ENCODE results near the gene ELMO1. TPM values are rescaled to one million over a fixed set of nuclear protein-coding genes. Genes with fewer than 3 reads are reported as not detected.

The ELMO1 gene
- total RNA-seq, 6 donors from 2014 or later, result 51.4 to 204 (median 73.7) TPM

- H3K4me1 ChIP-seq, result no peaks in the 10 kb centered on the region
- TF ChIP-seq POLR2A (IDR thresholded peaks at IDR 0.05) (no peak), EP300 (IDR thresholded peaks at IDR 0.05) (no peak), CTCF (IDR thresholded peaks at IDR 0.05) (no peak), POLR2AphosphoS5 (IDR thresholded peaks at IDR 0.05) (no peak)
- no peaks in the 10 kb centered on the region for H3K9me3 ChIP-seq
- DNase-seq (no peak), ATAC-seq (ENCODE audit: low FRiP score in 2 of 2) (no peak)
- H3K27me3 ChIP-seq, result no peaks in the 10 kb centered on the region
- 90 to 96% methylated on average over 2 of the region's 2 CpGs for WGBS, 2 donors
- no peak overlapping the region for H3K4me3 ChIP-seq
- peaks cover 0 to 12% (median 2%) of the 10 kb centered on the region in 4 donors for H3K36me3 ChIP-seq
- H3K27ac ChIP-seq, result no peak overlapping the region
These were observed 275.0 kb downstream of the ELMO1 start for GRCh38 chr7:37173670-37174069.

- WGBS, 2 donors, result 74 to 97% methylated on average over 4 to 5 of the region's 5 CpGs
These were observed 286.6 kb downstream of the ELMO1 start for GRCh38 chr7:37162106-37162505.

GRCh38 chr7:37160656-37161055 lies 288.0 kb downstream of the ELMO1 start:
- Histone ChIP-seq H3K27ac (no peak overlapping the region), H3K4me3 (no peak overlapping the region), H3K9me3 (no peaks in the 10 kb centered on the region), H3K4me1 (no peaks in the 10 kb centered on the region), H3K36me3 (no peaks in the 10 kb centered on the region), H3K27me3 (no peaks in the 10 kb centered on the region)
- no peak for ATAC-seq (ENCODE audit: low FRiP score in 2 of 2)
- 83 to 100% methylated on average over 2 of the region's 2 CpGs for WGBS, 2 donors
- TF ChIP-seq CTCF (IDR thresholded peaks at IDR 0.05), result no peak
- no peak for TF ChIP-seq EP300 (IDR thresholded peaks at IDR 0.05)
- no peak for TF ChIP-seq POLR2AphosphoS5 (IDR thresholded peaks at IDR 0.05)
- TF ChIP-seq POLR2A (IDR thresholded peaks at IDR 0.05), result no peak
- DNase-seq, result no peak

More at GRCh38 chr7:37162106-37162505, 286.6 kb downstream of the ELMO1 start:
- DNase-seq (no peak), ATAC-seq (ENCODE audit: low FRiP score in 2 of 2) (no peak)
- Histone ChIP-seq H3K27me3 (no peaks in the 10 kb centered on the region), H3K9me3 (no peaks in the 10 kb centered on the region), H3K27ac (no peak overlapping the region), H3K4me1 (no peaks in the 10 kb centered on the region), H3K36me3 (no peaks in the 10 kb centered on the region), H3K4me3 (no peak overlapping the region)
- TF ChIP-seq POLR2AphosphoS5 (IDR thresholded peaks at IDR 0.05) (no peak), CTCF (IDR thresholded peaks at IDR 0.05) (no peak), EP300 (IDR thresholded peaks at IDR 0.05) (no peak)

- Histone ChIP-seq H3K36me3 (peaks cover 0 to 3% (median 0%) of the 10 kb centered on the region in 4 donors), H3K27me3 (no peaks in the 10 kb centered on the region), H3K9me3 (no peaks in the 10 kb centered on the region), H3K4me1 (no peaks in the 10 kb centered on the region), H3K4me3 (no peak overlapping the region), H3K27ac (no peak overlapping the region)
- DNase-seq (no peak), ATAC-seq (ENCODE audit: low FRiP score in 2 of 2) (no peak)
- TF ChIP-seq POLR2A (IDR thresholded peaks at IDR 0.05) (no peak), EP300 (IDR thresholded peaks at IDR 0.05) (no peak), CTCF (IDR thresholded peaks at IDR 0.05) (no peak), POLR2AphosphoS5 (IDR thresholded peaks at IDR 0.05) (no peak)
- 79% methylated on average over 6 of the region's 6 CpGs; no CpG with 5 or more reads in 1 of the 2 donors for WGBS, 2 donors
These were observed 295.3 kb downstream of the ELMO1 start for GRCh38 chr7:37153376-37153775.

GRCh38 chr7:37151741-37152413 lies 296.8 kb downstream of the ELMO1 start:
- ATAC-seq (ENCODE audit: low FRiP score in 2 of 2) (no peak), DNase-seq (peak in 1 of 2 donors; percentile 22)
- no peaks in the 10 kb centered on the region for H3K4me1 ChIP-seq
- H3K36me3 ChIP-seq, result peaks cover 0 to 3% (median 0%) of the 10 kb centered on the region in 4 donors
- no peaks in the 10 kb centered on the region for H3K27me3 ChIP-seq
- H3K27ac ChIP-seq, result no peak overlapping the region
- TF ChIP-seq POLR2AphosphoS5 (IDR thresholded peaks at IDR 0.05) (no peak), POLR2A (IDR thresholded peaks at IDR 0.05) (no peak), CTCF (IDR thresholded peaks at IDR 0.05) (no peak), EP300 (IDR thresholded peaks at IDR 0.05) (no peak)
- H3K9me3 ChIP-seq, result no peaks in the 10 kb centered on the region
- 95% methylated on average over 7 of the region's 7 CpGs for WGBS, 2 donors
- H3K4me3 ChIP-seq, result no peak overlapping the region
